ENCODE measurements around the gene RCN2.

The RCN2 gene

GRCh38 chr15:76991741-76992645 lies 60.4 kb downstream of the RCN2 start:
- Mint-ChIP-seq H3K27ac (peak overlapping the region; percentile 88), H3K4me3 (no peak overlapping the region), H3K27me3 (no peaks in the 10 kb centered on the region), H3K36me3 (ENCODE audit: low read depth) (no peaks in the 10 kb centered on the region), H3K9me3 (no peaks in the 10 kb centered on the region), H3K4me1 (ENCODE audit: low read depth) (peaks cover 70% of the 10 kb centered on the region)

- Mint-ChIP-seq H3K27me3 (no peaks in the 10 kb centered on the region), H3K27ac (peak overlapping the region; percentile 88), H3K4me3 (peak overlapping the region; percentile 89), H3K9me3 (no peaks in the 10 kb centered on the region), H3K4me1 (ENCODE audit: low read depth) (peaks cover 69% of the 10 kb centered on the region), H3K36me3 (ENCODE audit: low read depth) (peaks cover 10% of the 10 kb centered on the region)
These were observed 61.7 kb downstream of the RCN2 start for GRCh38 chr15:76993114-76993725.

GRCh38 chr15:76994001-76994400 lies 62.5 kb downstream of the RCN2 start:
- H3K4me3 Mint-ChIP-seq, result peak overlapping the region; percentile 89
- no peaks in the 10 kb centered on the region for H3K9me3 Mint-ChIP-seq
- H3K27me3 Mint-ChIP-seq, result no peaks in the 10 kb centered on the region
- H3K27ac Mint-ChIP-seq, result peak overlapping the region; percentile 88
- peaks cover 69% of the 10 kb centered on the region for H3K4me1 Mint-ChIP-seq (ENCODE audit: low read depth)
- H3K36me3 Mint-ChIP-seq (ENCODE audit: low read depth), result peaks cover 17% of the 10 kb centered on the region

- H3K36me3 Mint-ChIP-seq (ENCODE audit: low read depth), result peaks cover 18% of the 10 kb centered on the region
- peak overlapping the region; percentile 89 for H3K4me3 Mint-ChIP-seq
- H3K27ac Mint-ChIP-seq, result peak overlapping the region; percentile 88
- H3K9me3 Mint-ChIP-seq, result no peaks in the 10 kb centered on the region
- H3K27me3 Mint-ChIP-seq, result no peaks in the 10 kb centered on the region
- H3K4me1 Mint-ChIP-seq (ENCODE audit: low read depth), result peaks cover 69% of the 10 kb centered on the region
These were observed 62.9 kb downstream of the RCN2 start for GRCh38 chr15:76994496-76994895.

- peak within 1 kb of the TSS; percentile 88 for H3K27ac Mint-ChIP-seq
- no peaks in the 10 kb centered on the region for H3K9me3 Mint-ChIP-seq
- H3K27me3 Mint-ChIP-seq, result no peaks in the 10 kb centered on the region
- peaks cover 71% of the 10 kb centered on the region for H3K4me1 Mint-ChIP-seq (ENCODE audit: low read depth)
- H3K4me3 Mint-ChIP-seq, result peak within 1 kb of the TSS; percentile 89
- peaks cover 18% of the 10 kb centered on the region for H3K36me3 Mint-ChIP-seq (ENCODE audit: low read depth)
These were observed 63.7 kb downstream of the RCN2 start, which contains the start of gene PSTPIP1 for GRCh38 chr15:76994971-76995945. Gene PSTPIP1, plus strand, starts transcription at chr15:76995126. Its CDS starts 448 bp downstream, at chr15:76995574.

- peak overlapping the region; percentile 89 for H3K4me3 Mint-ChIP-seq
- H3K9me3 Mint-ChIP-seq, result no peaks in the 10 kb centered on the region
- H3K4me1 Mint-ChIP-seq (ENCODE audit: low read depth), result peaks cover 76% of the 10 kb centered on the region
- peak overlapping the region; percentile 88 for H3K27ac Mint-ChIP-seq
- H3K36me3 Mint-ChIP-seq (ENCODE audit: low read depth), result peaks cover 22% of the 10 kb centered on the region
- no peaks in the 10 kb centered on the region for H3K27me3 Mint-ChIP-seq
These were observed 64.6 kb downstream of the RCN2 start for GRCh38 chr15:76996076-76996525.

- peak overlapping the region; percentile 88 for H3K27ac Mint-ChIP-seq
- H3K4me3 Mint-ChIP-seq, result peak overlapping the region; percentile 89
- H3K27me3 Mint-ChIP-seq, result no peaks in the 10 kb centered on the region
- H3K4me1 Mint-ChIP-seq (ENCODE audit: low read depth), result peaks cover 82% of the 10 kb centered on the region
- peaks cover 26% of the 10 kb centered on the region for H3K36me3 Mint-ChIP-seq (ENCODE audit: low read depth)
- H3K9me3 Mint-ChIP-seq, result no peaks in the 10 kb centered on the region
These were observed 65.2 kb downstream of the RCN2 start for GRCh38 chr15:76996526-76997401.

- Mint-ChIP-seq H3K9me3 (no peaks in the 10 kb centered on the region), H3K27me3 (no peaks in the 10 kb centered on the region), H3K4me1 (ENCODE audit: low read depth) (peaks cover 83% of the 10 kb centered on the region), H3K4me3 (peak overlapping the region; percentile 89), H3K27ac (peak overlapping the region; percentile 79), H3K36me3 (ENCODE audit: low read depth) (peaks cover 40% of the 10 kb centered on the region)
These were observed 67.2 kb downstream of the RCN2 start for GRCh38 chr15:76998663-76999285.

GRCh38 chr15:76999996-77000395 lies 68.4 kb downstream of the RCN2 start:
- Mint-ChIP-seq H3K27ac (no peak overlapping the region), H3K4me3 (no peak overlapping the region), H3K36me3 (ENCODE audit: low read depth) (peaks cover 52% of the 10 kb centered on the region), H3K4me1 (ENCODE audit: low read depth) (peaks cover 84% of the 10 kb centered on the region), H3K9me3 (peaks cover 3% of the 10 kb centered on the region), H3K27me3 (no peaks in the 10 kb centered on the region)

GRCh38 chr15:77001351-77001750 lies 69.8 kb downstream of the RCN2 start:
- Mint-ChIP-seq H3K27me3 (no peaks in the 10 kb centered on the region), H3K4me1 (ENCODE audit: low read depth) (peaks cover 96% of the 10 kb centered on the region), H3K9me3 (peaks cover 3% of the 10 kb centered on the region), H3K4me3 (peak overlapping the region; percentile 38), H3K36me3 (ENCODE audit: low read depth) (peaks cover 61% of the 10 kb centered on the region), H3K27ac (peak overlapping the region; percentile 63)

GRCh38 chr15:77001966-77002365 lies 70.4 kb downstream of the RCN2 start:
- Mint-ChIP-seq H3K27ac (peak overlapping the region; percentile 94), H3K4me3 (peak overlapping the region; percentile 76), H3K27me3 (no peaks in the 10 kb centered on the region), H3K36me3 (ENCODE audit: low read depth) (peaks cover 61% of the 10 kb centered on the region), H3K4me1 (ENCODE audit: low read depth) (peaks cover 97% of the 10 kb centered on the region), H3K9me3 (peaks cover 3% of the 10 kb centered on the region)

GRCh38 chr15:77002436-77002835 lies 70.9 kb downstream of the RCN2 start:
- Mint-ChIP-seq H3K27ac (peak overlapping the region; percentile 94), H3K27me3 (no peaks in the 10 kb centered on the region), H3K4me3 (peak overlapping the region; percentile 76), H3K9me3 (peaks cover 3% of the 10 kb centered on the region), H3K36me3 (ENCODE audit: low read depth) (peaks cover 58% of the 10 kb centered on the region), H3K4me1 (ENCODE audit: low read depth) (peaks cover 93% of the 10 kb centered on the region)
